ENCODE measurements around the gene ACTR6.
A peak's percentile ranks its signal among the peaks of the same experiment; 100 is the strongest.
"Not testable (repeated sequence)": the region's sequence is repeated elsewhere in the genome, so short reads cannot be mapped to it uniquely, and the experiment has no call there.

The ACTR6 gene

GRCh38 chr12:100215209-100215608 lies 14.6 kb downstream of the ACTR6 start:
- DNase-seq (ENCODE audit: low read depth, low spot score): no peak
- H3K27ac ChIP-seq: peak overlapping the region; percentile 38

GRCh38 chr12:100216337-100216736 lies 15.7 kb downstream of the ACTR6 start:
- H3K27ac ChIP-seq: no peak overlapping the region
- DNase-seq (ENCODE audit: low read depth, low spot score): no peak

- H3K27ac ChIP-seq: no peak overlapping the region
- no peak for DNase-seq (ENCODE audit: low read depth, low spot score)
Measured at GRCh38 chr12:100219328-100220109, 18.9 kb downstream of the ACTR6 start.

GRCh38 chr12:100221523-100221922 lies 20.9 kb downstream of the ACTR6 start:
- no peak overlapping the region for H3K27ac ChIP-seq
- no peak for DNase-seq (ENCODE audit: low read depth, low spot score)

GRCh38 chr12:100222173-100222572 lies 21.6 kb downstream of the ACTR6 start:
- H3K27ac ChIP-seq; DNase-seq (ENCODE audit: low read depth, low spot score): not testable (repeated sequence)

GRCh38 chr12:100225491-100225890 lies 24.9 kb downstream of the ACTR6 start:
- H3K27ac ChIP-seq: peak overlapping the region; percentile 46
- DNase-seq (ENCODE audit: low read depth, low spot score): peak; percentile 67

- DNase-seq (ENCODE audit: low read depth, low spot score): peak; percentile 43
Measured at GRCh38 chr12:100229036-100229635, 28.5 kb downstream of the ACTR6 start.

GRCh38 chr12:100229876-100230275 lies 29.3 kb downstream of the ACTR6 start:
- H3K27ac ChIP-seq: peak overlapping the region; percentile 41
- DNase-seq (ENCODE audit: low read depth, low spot score): peak; percentile 73

More at GRCh38 chr12:100229036-100229635, 28.5 kb downstream of the ACTR6 start:
- peak overlapping the region; percentile 41 for H3K27ac ChIP-seq

- H3K27ac ChIP-seq; DNase-seq (ENCODE audit: low read depth, low spot score): not testable (repeated sequence)
Measured at GRCh38 chr12:100231873-100232272, 31.3 kb downstream of the ACTR6 start.

- DNase-seq (ENCODE audit: low read depth, low spot score): no peak
- H3K27ac ChIP-seq: no peak overlapping the region
Measured at GRCh38 chr12:100234166-100234565, 33.6 kb downstream of the ACTR6 start.

GRCh38 chr12:100234591-100235304 lies 34.1 kb downstream of the ACTR6 start:
- no peak for DNase-seq (ENCODE audit: low read depth, low spot score)
- H3K27ac ChIP-seq: no peak overlapping the region

GRCh38 chr12:100238801-100239200 lies 38.2 kb downstream of the ACTR6 start:
- no peak overlapping the region for H3K27ac ChIP-seq
- DNase-seq (ENCODE audit: low read depth, low spot score): no peak

- DNase-seq (ENCODE audit: low read depth, low spot score): no peak
- H3K27ac ChIP-seq: no peak overlapping the region
Measured at GRCh38 chr12:100239589-100239988, 39.0 kb downstream of the ACTR6 start.

GRCh38 chr12:100243137-100243536 lies 42.5 kb downstream of the ACTR6 start:
- no peak for DNase-seq (ENCODE audit: low read depth, low spot score)
- no peak overlapping the region for H3K27ac ChIP-seq

GRCh38 chr12:100247765-100248164 lies 47.1 kb downstream of the ACTR6 start:
- no peak for DNase-seq (ENCODE audit: low read depth, low spot score)
- no peak overlapping the region for H3K27ac ChIP-seq

- DNase-seq (ENCODE audit: low read depth, low spot score): no peak
- H3K27ac ChIP-seq: no peak overlapping the region
Measured at GRCh38 chr12:100248886-100249285, 48.3 kb downstream of the ACTR6 start.

GRCh38 chr12:100249941-100250340 lies 49.3 kb downstream of the ACTR6 start:
- H3K27ac ChIP-seq: no peak overlapping the region
- no peak for DNase-seq (ENCODE audit: low read depth, low spot score)

- DNase-seq (ENCODE audit: low read depth, low spot score): no peak
- H3K27ac ChIP-seq: no peak overlapping the region
Measured at GRCh38 chr12:100251917-100252316, 51.3 kb downstream of the ACTR6 start.

GRCh38 chr12:100253437-100253836 lies 52.8 kb downstream of the ACTR6 start:
- DNase-seq (ENCODE audit: low read depth, low spot score): no peak
- no peak overlapping the region for H3K27ac ChIP-seq

- DNase-seq (ENCODE audit: low read depth, low spot score): no peak
- peak overlapping the region; percentile 3 for H3K27ac ChIP-seq
Measured at GRCh38 chr12:100254876-100255275, 54.3 kb downstream of the ACTR6 start.

- no peak for DNase-seq (ENCODE audit: low read depth, low spot score)
- H3K27ac ChIP-seq: no peak overlapping the region
Measured at GRCh38 chr12:100258127-100258526, 57.5 kb downstream of the ACTR6 start.
